ENCODE results near the gene PFDN5.

PFDN5 gene

DNA sequence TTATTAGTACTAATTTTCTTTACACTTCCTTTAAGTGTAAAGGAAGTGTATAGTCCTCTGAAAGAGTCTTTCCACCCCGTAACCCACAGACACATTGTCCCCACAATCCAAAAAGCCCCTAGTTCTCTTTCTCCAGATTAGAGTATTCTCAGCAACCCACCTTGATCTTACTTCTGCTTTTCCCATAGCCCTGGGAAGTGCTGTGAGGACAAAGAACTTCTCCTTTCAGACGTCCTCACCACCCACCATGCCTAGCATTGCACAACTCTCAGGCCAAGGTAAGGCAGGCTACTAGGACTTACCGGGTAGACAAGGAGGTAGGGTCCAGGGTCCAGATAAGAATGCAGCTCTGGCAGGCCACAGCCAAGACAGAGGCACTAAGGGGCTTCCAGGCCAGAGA lies 18.7 kb downstream of the PFDN5 start:
- no peak for TF ChIP-seq CTCF (IDR thresholded peaks at IDR 0.05; ENCODE audit: unreplicated experiment in 3 of 3)
- no peaks in the 10 kb centered on the region for H3K27me3 Mint-ChIP-seq (ENCODE audit: low read depth)

GRCh38 chr12:53320352-53321195 lies 25.2 kb downstream of the PFDN5 start:
- Mint-ChIP-seq H3K27ac (peak overlapping the region; percentile 92 to 98 (median 94)), H3K27me3 (ENCODE audit: low read depth) (no peaks in the 10 kb centered on the region), H3K9me3 (no peaks in the 10 kb centered on the region), H3K4me1 (peaks cover 38% of the 10 kb centered on the region), H3K4me3 (peak overlapping the region; percentile 90 to 95 (median 90)), H3K36me3 (ENCODE audit: low read depth) (peaks cover 26% of the 10 kb centered on the region)
- TF ChIP-seq CTCF (IDR thresholded peaks at IDR 0.05; ENCODE audit: unreplicated experiment in 3 of 3): no peak

More for the DNA sequence above, 18.7 kb downstream of the PFDN5 start:
- Mint-ChIP-seq H3K4me3 (no peak overlapping the region), H3K36me3 (ENCODE audit: low read depth) (peaks cover 58% of the 10 kb centered on the region), H3K4me1 (peaks cover 5% of the 10 kb centered on the region), H3K27ac (no peak overlapping the region), H3K9me3 (no peaks in the 10 kb centered on the region)

GRCh38 chr12:53324113-53324778 lies 28.9 kb downstream of the PFDN5 start:
- Mint-ChIP-seq H3K36me3 (ENCODE audit: low read depth) (peaks cover 8% of the 10 kb centered on the region), H3K4me1 (peaks cover 39% of the 10 kb centered on the region)

DNA sequence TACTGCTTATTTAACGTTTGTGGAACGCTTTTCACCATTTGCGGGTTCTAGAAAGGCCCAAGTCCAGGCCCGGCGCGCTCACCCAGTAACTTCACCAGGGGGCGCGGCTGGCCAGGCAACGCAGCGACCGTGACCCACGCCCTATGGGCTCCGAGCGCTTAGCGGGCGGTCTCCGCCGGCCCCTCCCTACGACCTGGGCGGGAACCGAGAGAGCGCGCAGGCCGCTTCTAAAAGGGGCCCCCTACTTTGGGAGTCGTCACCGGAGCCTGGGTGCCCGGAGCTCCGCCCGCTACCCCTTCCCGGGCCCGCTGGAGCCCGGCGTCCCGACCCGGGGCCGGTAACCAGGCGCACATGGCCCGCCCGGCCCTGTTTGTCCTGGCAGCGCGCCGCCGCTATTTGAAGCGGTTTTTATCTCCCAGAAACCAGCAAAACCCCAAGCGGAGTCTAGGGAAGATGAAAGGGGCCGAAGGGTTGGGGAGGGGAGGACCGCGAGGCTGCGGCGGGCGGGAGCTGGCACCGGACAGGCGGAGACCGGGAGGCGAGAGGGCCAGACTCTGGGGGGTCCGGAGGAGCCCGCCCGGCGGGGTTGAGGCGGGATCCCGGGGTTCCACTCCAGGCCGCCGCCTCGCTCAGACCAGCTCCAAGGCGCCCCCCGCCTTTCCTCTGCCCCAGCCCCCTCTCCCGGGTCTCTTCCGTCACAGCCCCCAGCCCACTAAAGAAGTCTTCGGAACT lies 29.6 kb downstream of the PFDN5 start:
- H3K9me3 Mint-ChIP-seq: no peaks in the 10 kb centered on the region
- peak overlapping the region; percentile 93 to 97 (median 95) for H3K27ac Mint-ChIP-seq
- peaks cover 8% of the 10 kb centered on the region for H3K36me3 Mint-ChIP-seq (ENCODE audit: low read depth)
- no peaks in the 10 kb centered on the region for H3K27me3 Mint-ChIP-seq (ENCODE audit: low read depth)
- H3K4me3 Mint-ChIP-seq: peak overlapping the region; percentile 75 to 80 (median 78)
- H3K4me1 Mint-ChIP-seq: peaks cover 37% of the 10 kb centered on the region
- peak; percentile 77 to 88 (median 81) for TF ChIP-seq CTCF (IDR thresholded peaks at IDR 0.05; ENCODE audit: unreplicated experiment in 3 of 3)

More at GRCh38 chr12:53324113-53324778, 28.9 kb downstream of the PFDN5 start:
- Mint-ChIP-seq H3K4me3 (peak overlapping the region; percentile 75 to 79 (median 78)), H3K27me3 (ENCODE audit: low read depth) (no peaks in the 10 kb centered on the region), H3K9me3 (no peaks in the 10 kb centered on the region), H3K27ac (peak overlapping the region; percentile 93 to 97 (median 95))
- TF ChIP-seq CTCF (IDR thresholded peaks at IDR 0.05; ENCODE audit: unreplicated experiment in 3 of 3): no peak

- no peaks in the 10 kb centered on the region for H3K27me3 Mint-ChIP-seq (ENCODE audit: low read depth)
- H3K4me1 Mint-ChIP-seq: peaks cover 31% of the 10 kb centered on the region
- no peaks in the 10 kb centered on the region for H3K9me3 Mint-ChIP-seq
- peak overlapping the region; percentile 81 to 88 (median 88) for H3K4me3 Mint-ChIP-seq
- TF ChIP-seq CTCF (IDR thresholded peaks at IDR 0.05; ENCODE audit: unreplicated experiment in 3 of 3): no peak
- peaks cover 6% of the 10 kb centered on the region for H3K36me3 Mint-ChIP-seq (ENCODE audit: low read depth)
- H3K27ac Mint-ChIP-seq: peak overlapping the region; percentile 93 to 97 (median 95)
Measured at GRCh38 chr12:53325511-53326061, 30.2 kb downstream of the PFDN5 start.

Data from nephron (organoid).